ENCODE results near the gene AMMECR1L. TPM values are rescaled to one million over a fixed set of nuclear protein-coding genes. Genes with fewer than 3 reads are reported as not detected.

Gene AMMECR1L
- total and polyA plus RNA-seq, 4 donors = 1.5 to 8.0 (median 6.1) TPM

DNA sequence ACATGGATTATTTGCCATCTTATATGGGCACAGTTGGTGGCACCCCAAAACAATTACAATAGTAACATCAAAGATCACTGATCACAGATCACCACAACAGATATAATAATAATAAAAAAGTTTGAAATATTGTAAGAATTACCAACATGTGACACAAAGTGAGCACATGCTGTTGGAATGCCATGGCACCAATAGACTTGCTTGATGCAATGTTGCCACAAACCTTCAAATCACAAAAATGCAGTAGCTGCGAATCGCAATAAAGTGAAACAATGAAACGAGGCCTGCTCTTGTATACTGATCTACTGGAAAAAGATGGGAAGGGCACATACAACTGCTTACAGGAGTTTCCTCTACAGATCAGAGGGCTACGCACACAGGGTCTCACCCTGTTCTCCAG is 32.2 kb upstream of the AMMECR1L start:
- no peak for DNase-seq (ENCODE audit: low spot score)
- no peaks in the 10 kb centered on the region for H3K9me3 ChIP-seq (ENCODE audit: control insufficient read depth in 4 of 4, low read length in 3 of 4)
- no peaks in the 10 kb centered on the region for H3K27me3 ChIP-seq (ENCODE audit: control insufficient read depth in 4 of 4, insufficient read depth in 4 of 4, low read length in 3 of 4)
- no peak overlapping the region for H3K9ac ChIP-seq (ENCODE audit: low read depth in 1 of 2, low read length in 2 of 2)
- H3K27ac ChIP-seq (ENCODE audit: low read depth in 1 of 2, low read length in 2 of 2) = no peak overlapping the region
- TF ChIP-seq, protein P1, sequence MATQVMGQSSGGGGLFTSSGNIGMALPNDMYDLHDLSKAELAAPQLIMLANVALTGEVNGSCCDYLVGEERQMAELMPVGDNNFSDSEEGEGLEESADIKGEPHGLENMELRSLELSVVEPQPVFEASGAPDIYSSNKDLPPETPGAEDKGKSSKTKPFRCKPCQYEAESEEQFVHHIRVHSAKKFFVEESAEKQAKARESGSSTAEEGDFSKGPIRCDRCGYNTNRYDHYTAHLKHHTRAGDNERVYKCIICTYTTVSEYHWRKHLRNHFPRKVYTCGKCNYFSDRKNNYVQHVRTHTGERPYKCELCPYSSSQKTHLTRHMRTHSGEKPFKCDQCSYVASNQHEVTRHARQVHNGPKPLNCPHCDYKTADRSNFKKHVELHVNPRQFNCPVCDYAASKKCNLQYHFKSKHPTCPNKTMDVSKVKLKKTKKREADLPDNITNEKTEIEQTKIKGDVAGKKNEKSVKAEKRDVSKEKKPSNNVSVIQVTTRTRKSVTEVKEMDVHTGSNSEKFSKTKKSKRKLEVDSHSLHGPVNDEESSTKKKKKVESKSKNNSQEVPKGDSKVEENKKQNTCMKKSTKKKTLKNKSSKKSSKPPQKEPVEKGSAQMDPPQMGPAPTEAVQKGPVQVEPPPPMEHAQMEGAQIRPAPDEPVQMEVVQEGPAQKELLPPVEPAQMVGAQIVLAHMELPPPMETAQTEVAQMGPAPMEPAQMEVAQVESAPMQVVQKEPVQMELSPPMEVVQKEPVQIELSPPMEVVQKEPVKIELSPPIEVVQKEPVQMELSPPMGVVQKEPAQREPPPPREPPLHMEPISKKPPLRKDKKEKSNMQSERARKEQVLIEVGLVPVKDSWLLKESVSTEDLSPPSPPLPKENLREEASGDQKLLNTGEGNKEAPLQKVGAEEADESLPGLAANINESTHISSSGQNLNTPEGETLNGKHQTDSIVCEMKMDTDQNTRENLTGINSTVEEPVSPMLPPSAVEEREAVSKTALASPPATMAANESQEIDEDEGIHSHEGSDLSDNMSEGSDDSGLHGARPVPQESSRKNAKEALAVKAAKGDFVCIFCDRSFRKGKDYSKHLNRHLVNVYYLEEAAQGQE (IDR thresholded peaks at IDR 0.05) = no peak
- TF ChIP-seq HNF4G (IDR thresholded peaks at IDR 0.05) (no peak), RXRA (IDR thresholded peaks at IDR 0.05) (no peak), FOXA2 (IDR thresholded peaks at IDR 0.05) (no peak), FOXA1 (IDR thresholded peaks at IDR 0.05) (no peak), HNF4A (conservative IDR thresholded peaks at IDR 0.05) (no peak), YY1 (IDR thresholded peaks at IDR 0.05) (no peak), MAX (IDR thresholded peaks at IDR 0.05) (no peak), TAF1 (conservative IDR thresholded peaks at IDR 0.05) (no peak)
- TF ChIP-seq, protein P2, sequence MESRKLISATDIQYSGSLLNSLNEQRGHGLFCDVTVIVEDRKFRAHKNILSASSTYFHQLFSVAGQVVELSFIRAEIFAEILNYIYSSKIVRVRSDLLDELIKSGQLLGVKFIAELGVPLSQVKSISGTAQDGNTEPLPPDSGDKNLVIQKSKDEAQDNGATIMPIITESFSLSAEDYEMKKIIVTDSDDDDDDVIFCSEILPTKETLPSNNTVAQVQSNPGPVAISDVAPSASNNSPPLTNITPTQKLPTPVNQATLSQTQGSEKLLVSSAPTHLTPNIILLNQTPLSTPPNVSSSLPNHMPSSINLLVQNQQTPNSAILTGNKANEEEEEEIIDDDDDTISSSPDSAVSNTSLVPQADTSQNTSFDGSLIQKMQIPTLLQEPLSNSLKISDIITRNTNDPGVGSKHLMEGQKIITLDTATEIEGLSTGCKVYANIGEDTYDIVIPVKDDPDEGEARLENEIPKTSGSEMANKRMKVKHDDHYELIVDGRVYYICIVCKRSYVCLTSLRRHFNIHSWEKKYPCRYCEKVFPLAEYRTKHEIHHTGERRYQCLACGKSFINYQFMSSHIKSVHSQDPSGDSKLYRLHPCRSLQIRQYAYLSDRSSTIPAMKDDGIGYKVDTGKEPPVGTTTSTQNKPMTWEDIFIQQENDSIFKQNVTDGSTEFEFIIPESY (IDR thresholded peaks at IDR 0.05) = no peak
- TF ChIP-seq, protein P3, sequence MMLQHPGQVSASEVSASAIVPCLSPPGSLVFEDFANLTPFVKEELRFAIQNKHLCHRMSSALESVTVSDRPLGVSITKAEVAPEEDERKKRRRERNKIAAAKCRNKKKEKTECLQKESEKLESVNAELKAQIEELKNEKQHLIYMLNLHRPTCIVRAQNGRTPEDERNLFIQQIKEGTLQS (IDR thresholded peaks at IDR 0.05) = no peak
- H3K4me1 ChIP-seq (ENCODE audit: control insufficient read depth in 4 of 4, insufficient read depth in 4 of 4, low read length in 3 of 4) = no peaks in the 10 kb centered on the region
- 98% methylated on average over 4 of the region's 4 CpGs for WGBS
- no peak overlapping the region for H3K4me3 ChIP-seq (ENCODE audit: low read depth in 1 of 3, low read length in 3 of 3)
- no peaks in the 10 kb centered on the region for H3K36me3 ChIP-seq (ENCODE audit: control insufficient read depth in 4 of 4, insufficient read depth in 3 of 4, low read depth in 1 of 4, low read length in 3 of 4)

DNA sequence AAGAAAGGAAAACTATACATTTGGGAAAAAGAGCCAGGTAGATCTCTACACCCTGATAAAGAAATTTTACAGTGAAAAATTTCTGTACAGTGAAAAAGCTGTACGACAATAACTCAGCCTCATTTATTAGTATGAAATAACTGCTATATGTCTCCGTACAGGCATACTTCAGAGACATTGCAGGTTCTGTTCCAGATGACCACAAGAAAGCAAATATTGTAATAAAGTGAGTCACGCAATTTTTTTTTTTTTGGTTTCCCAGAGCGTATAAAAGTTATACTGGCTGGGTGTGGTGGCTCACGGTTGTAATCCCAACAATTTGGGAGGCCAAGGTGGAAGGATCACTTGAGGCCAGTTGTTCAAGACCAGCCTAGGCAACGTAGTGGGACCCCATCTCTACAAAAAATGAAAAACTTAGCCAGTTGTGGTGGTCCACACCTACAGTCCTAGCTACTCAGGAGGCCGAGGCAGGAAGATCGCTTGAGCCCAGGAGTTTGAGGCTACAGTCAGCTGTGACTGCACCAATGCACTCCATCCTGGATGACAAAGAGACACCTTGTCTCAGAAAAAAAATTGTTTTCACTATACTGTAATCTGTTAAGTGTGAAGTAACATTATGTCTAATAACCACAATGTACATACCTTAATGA is 28.2 kb upstream of the AMMECR1L start:
- Histone ChIP-seq H3K27ac (ENCODE audit: low read depth in 1 of 2, low read length in 2 of 2) (no peak overlapping the region), H3K9ac (ENCODE audit: low read depth in 1 of 2, low read length in 2 of 2) (no peak overlapping the region), H3K36me3 (ENCODE audit: control insufficient read depth in 4 of 4, insufficient read depth in 3 of 4, low read depth in 1 of 4, low read length in 3 of 4) (no peaks in the 10 kb centered on the region), H3K9me3 (ENCODE audit: control insufficient read depth in 4 of 4, low read length in 3 of 4) (no peaks in the 10 kb centered on the region), H3K27me3 (ENCODE audit: control insufficient read depth in 4 of 4, insufficient read depth in 4 of 4, low read length in 3 of 4) (no peaks in the 10 kb centered on the region), H3K4me3 (ENCODE audit: low read depth in 1 of 3, low read length in 3 of 3) (no peak overlapping the region), H3K4me1 (ENCODE audit: control insufficient read depth in 4 of 4, insufficient read depth in 4 of 4, low read length in 3 of 4) (no peaks in the 10 kb centered on the region)
- DNase-seq (ENCODE audit: low spot score) = no peak
- TF ChIP-seq HNF4G (IDR thresholded peaks at IDR 0.05) = no peak
- TF ChIP-seq GABPA (IDR thresholded peaks at IDR 0.05 in 1 of 2, conservative IDR thresholded peaks at IDR 0.05 in 1 of 2) = no peak
- no peak for TF ChIP-seq YY1 (IDR thresholded peaks at IDR 0.05)
- no peak for TF ChIP-seq NR2F2 (IDR thresholded peaks at IDR 0.05)
- no peak for TF ChIP-seq SP1 (IDR thresholded peaks at IDR 0.05)
- no peak for TF ChIP-seq RAD21 (IDR thresholded peaks at IDR 0.05)
- no peak for TF ChIP-seq FOXA2 (IDR thresholded peaks at IDR 0.05)
- no peak for TF ChIP-seq FOXA1 (IDR thresholded peaks at IDR 0.05)
- TF ChIP-seq, protein P4, sequence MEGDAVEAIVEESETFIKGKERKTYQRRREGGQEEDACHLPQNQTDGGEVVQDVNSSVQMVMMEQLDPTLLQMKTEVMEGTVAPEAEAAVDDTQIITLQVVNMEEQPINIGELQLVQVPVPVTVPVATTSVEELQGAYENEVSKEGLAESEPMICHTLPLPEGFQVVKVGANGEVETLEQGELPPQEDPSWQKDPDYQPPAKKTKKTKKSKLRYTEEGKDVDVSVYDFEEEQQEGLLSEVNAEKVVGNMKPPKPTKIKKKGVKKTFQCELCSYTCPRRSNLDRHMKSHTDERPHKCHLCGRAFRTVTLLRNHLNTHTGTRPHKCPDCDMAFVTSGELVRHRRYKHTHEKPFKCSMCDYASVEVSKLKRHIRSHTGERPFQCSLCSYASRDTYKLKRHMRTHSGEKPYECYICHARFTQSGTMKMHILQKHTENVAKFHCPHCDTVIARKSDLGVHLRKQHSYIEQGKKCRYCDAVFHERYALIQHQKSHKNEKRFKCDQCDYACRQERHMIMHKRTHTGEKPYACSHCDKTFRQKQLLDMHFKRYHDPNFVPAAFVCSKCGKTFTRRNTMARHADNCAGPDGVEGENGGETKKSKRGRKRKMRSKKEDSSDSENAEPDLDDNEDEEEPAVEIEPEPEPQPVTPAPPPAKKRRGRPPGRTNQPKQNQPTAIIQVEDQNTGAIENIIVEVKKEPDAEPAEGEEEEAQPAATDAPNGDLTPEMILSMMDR (IDR thresholded peaks at IDR 0.05; ENCODE audit: low read depth, low read length, missing input control) = no peak
- 88% methylated on average over 8 of the region's 8 CpGs for whole genome bisulfite sequencing

All from liver (tissue), 9 donors.